ENCODE data around the gene INVS. TPM values are rescaled to one million over a fixed set of nuclear protein-coding genes. Genes with fewer than 3 reads are reported as not detected.

Gene INVS
- 9.7 and 16.1 TPM in 2 replicates for polyA plus RNA-seq (2011; rRNA removed)
- polyA minus RNA-seq (2011; rRNA and poly(A)+ RNA removed): 13.3 and 14.5 TPM in 2 replicates

- no peak for TF ChIP-seq CTCF (IDR thresholded peaks at IDR 0.05; ENCODE audit: insufficient read depth, low read depth, low read length)
- DNase-seq (ENCODE audit: low read depth): peak; percentile 94
- Histone ChIP-seq H3K4me3 (ENCODE audit: low read depth, low read length) (peak within 1 kb of the TSS; percentile 76), H3K36me3 (ENCODE audit: control insufficient read depth, insufficient read depth, low read length) (peaks cover 2% of the 10 kb centered on the region; the same call in 1 of the 2 replicates), H3K27me3 (ENCODE audit: control insufficient read depth, insufficient read depth, low read length) (no peaks in the 10 kb centered on the region)
- CTCF ChIA-PET: no interaction called here
- POLR2A ChIA-PET: no interaction called here
Measured at GRCh38 chr9:100098887-100099721, at the start of gene INVS, which contains the start of gene ERP44. TSS of gene INVS (plus strand) at chr9:100099243. CDS start at chr9:100104522, 5,279 bp downstream. TSS of gene ERP44 (minus strand) at chr9:100099000. CDS start at chr9:100098840, 160 bp downstream.

- Histone ChIP-seq H3K27me3 (ENCODE audit: control insufficient read depth, insufficient read depth, low read length) (no peaks in the 10 kb centered on the region), H3K4me3 (ENCODE audit: low read depth, low read length) (no peak overlapping the region), H3K36me3 (ENCODE audit: control insufficient read depth, insufficient read depth, low read length) (no peaks in the 10 kb centered on the region; the same call in 1 of the 2 replicates)
- no peak for DNase-seq (ENCODE audit: low read depth)
- CTCF ChIA-PET: interaction anchor here (1.0 kb wide), 1 partner anchor 13 kb away, joined by 3 read pairs; no protein-coding TSS in a partner anchor
- TF ChIP-seq CTCF (IDR thresholded peaks at IDR 0.05; ENCODE audit: insufficient read depth, low read depth, low read length): no peak
- POLR2A ChIA-PET: no interaction called here
Measured at GRCh38 chr9:100049551-100049950, 49.5 kb upstream of the INVS start.

- POLR2A ChIA-PET: interaction anchor here (1.1 kb wide), 1 partner anchor 12 kb away, joined by 3 read pairs; no protein-coding TSS in a partner anchor
- CTCF ChIA-PET: interaction anchor here (0.6 kb wide), 1 partner anchor 1194 kb away, joined by 3 read pairs; no protein-coding TSS in a partner anchor
Measured at GRCh38 chr9:100052375-100052774, 46.7 kb upstream of the INVS start.

GRCh38 chr9:100056561-100056960 lies 42.5 kb upstream of the INVS start:
- no peak for TF ChIP-seq CTCF (IDR thresholded peaks at IDR 0.05; ENCODE audit: insufficient read depth, low read depth, low read length)
- ChIA-PET POLR2A (no interaction called here), CTCF (no interaction called here)
- DNase-seq (ENCODE audit: low read depth): no peak
- Histone ChIP-seq H3K36me3 (ENCODE audit: control insufficient read depth, insufficient read depth, low read length) (peaks cover 2% of the 10 kb centered on the region; the same call in 1 of the 2 replicates), H3K27me3 (ENCODE audit: control insufficient read depth, insufficient read depth, low read length) (no peaks in the 10 kb centered on the region), H3K4me3 (ENCODE audit: low read depth, low read length) (no peak overlapping the region)

More at GRCh38 chr9:100052375-100052774, 46.7 kb upstream of the INVS start:
- no peak for TF ChIP-seq CTCF (IDR thresholded peaks at IDR 0.05; ENCODE audit: insufficient read depth, low read depth, low read length)
- no peaks in the 10 kb centered on the region for H3K27me3 ChIP-seq (ENCODE audit: control insufficient read depth, insufficient read depth, low read length)
- H3K4me3 ChIP-seq (ENCODE audit: low read depth, low read length): no peak overlapping the region
- H3K36me3 ChIP-seq (ENCODE audit: control insufficient read depth, insufficient read depth, low read length): no peaks in the 10 kb centered on the region; the same call in 1 of the 2 replicates
- no peak for DNase-seq (ENCODE audit: low read depth)

- Histone ChIP-seq H3K27me3 (ENCODE audit: control insufficient read depth, insufficient read depth, low read length) (no peaks in the 10 kb centered on the region), H3K4me3 (ENCODE audit: low read depth, low read length) (no peak overlapping the region), H3K36me3 (ENCODE audit: control insufficient read depth, insufficient read depth, low read length) (peaks cover 2% of the 10 kb centered on the region; the same call in 1 of the 2 replicates)
- no peak for DNase-seq (ENCODE audit: low read depth)
- no peak for TF ChIP-seq CTCF (IDR thresholded peaks at IDR 0.05; ENCODE audit: insufficient read depth, low read depth, low read length)
- POLR2A ChIA-PET: no interaction called here
- CTCF ChIA-PET: no interaction called here
Measured at GRCh38 chr9:100057624-100058023, 41.4 kb upstream of the INVS start.
